Measurements from ENCODE around the gene FBLN1.
"Not testable (repeated sequence)": the region's sequence is repeated elsewhere in the genome, so short reads cannot be mapped to it uniquely, and the experiment has no call there.

FBLN1 gene

DNA sequence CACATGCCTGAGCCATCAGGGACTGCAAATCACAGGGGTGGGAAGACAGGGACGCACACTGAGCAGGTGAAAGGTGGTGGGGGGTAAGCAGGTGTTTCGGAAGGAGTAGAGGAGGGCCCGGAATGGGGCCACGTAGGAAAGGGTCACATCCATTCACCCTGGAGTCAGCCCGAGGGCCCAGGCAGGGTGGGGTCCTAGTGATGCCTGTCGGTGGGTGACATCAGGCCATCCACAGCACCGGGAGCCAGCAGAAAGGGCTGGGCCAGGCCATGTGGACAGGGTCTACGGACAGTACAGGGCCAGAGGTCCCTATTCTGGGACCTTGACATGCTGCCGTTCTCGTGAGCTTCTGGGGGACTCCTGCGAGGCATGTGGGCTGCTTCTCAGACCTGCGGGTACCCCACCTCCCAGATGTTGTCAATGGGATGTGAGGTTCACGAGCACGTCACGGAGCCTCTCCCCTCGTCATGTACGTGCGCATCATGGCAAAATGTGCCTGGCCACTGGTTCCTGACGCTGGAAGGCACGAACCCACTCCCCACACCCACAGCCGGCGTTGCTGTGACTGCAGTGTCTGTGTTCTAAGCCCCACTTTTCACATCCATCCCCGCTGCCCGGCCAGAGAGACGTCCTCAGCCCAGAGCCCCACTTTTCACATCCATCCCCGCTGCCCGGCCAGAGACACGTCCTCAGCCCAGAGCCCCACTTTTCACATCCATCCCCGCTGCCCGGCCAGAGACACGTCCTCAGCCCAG, 84.1 kb downstream of the FBLN1 start:
- DNase-seq, result no peak

- DNase-seq, result no peak
These were observed 85.2 kb downstream of the FBLN1 start for GRCh38 chr22:45587638-45588505.

GRCh38 chr22:45589556-45589955, 86.9 kb downstream of the FBLN1 start:
- no peak for DNase-seq

- no peak for DNase-seq
These were observed 87.6 kb downstream of the FBLN1 start for GRCh38 chr22:45590262-45590661.

GRCh38 chr22:45591633-45592213, 89.0 kb downstream of the FBLN1 start:
- peak; percentile 20 for DNase-seq

- DNase-seq, result no peak
These were observed 91.6 kb downstream of the FBLN1 start for GRCh38 chr22:45594123-45594941.

- DNase-seq, result no peak
These were observed 94.9 kb downstream of the FBLN1 start for GRCh38 chr22:45597460-45598192.

DNA sequence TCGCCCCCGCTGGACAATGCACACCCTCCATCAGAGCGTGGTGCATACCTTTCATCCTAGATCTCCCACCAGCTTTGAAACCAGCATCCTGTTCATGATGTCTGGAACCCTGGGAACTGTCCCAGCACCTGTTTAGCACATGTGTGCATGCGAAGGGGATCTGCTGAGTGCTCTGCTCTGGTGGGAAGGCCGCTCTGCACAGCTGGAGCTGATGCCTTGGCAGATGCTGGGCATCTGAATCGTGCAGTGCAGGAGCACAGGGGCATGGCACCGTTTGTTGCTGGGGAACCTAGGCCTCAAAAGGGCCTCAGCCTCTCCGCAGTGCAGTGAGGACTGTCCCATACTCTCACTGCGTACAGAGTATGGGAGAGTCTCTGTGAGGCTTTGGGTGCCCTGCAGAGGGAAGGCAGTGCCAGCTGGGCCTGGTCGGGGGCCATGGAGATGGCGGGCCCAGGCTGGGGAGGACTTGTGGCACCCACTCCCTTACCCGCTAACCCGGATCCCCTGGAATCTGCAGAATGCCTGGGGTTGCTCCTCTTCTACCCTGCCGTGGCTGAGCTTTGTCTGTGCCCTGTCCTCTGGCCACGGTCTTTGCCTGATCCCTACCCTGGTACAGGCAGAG, 96.0 kb downstream of the FBLN1 start:
- DNase-seq, result no peak

- no peak for DNase-seq
These were observed 97.3 kb downstream of the FBLN1 start for GRCh38 chr22:45599836-45600577.

GRCh38 chr22:45600790-45601730, 98.4 kb downstream of the FBLN1 start:
- peak; percentile 78 for DNase-seq

DNA sequence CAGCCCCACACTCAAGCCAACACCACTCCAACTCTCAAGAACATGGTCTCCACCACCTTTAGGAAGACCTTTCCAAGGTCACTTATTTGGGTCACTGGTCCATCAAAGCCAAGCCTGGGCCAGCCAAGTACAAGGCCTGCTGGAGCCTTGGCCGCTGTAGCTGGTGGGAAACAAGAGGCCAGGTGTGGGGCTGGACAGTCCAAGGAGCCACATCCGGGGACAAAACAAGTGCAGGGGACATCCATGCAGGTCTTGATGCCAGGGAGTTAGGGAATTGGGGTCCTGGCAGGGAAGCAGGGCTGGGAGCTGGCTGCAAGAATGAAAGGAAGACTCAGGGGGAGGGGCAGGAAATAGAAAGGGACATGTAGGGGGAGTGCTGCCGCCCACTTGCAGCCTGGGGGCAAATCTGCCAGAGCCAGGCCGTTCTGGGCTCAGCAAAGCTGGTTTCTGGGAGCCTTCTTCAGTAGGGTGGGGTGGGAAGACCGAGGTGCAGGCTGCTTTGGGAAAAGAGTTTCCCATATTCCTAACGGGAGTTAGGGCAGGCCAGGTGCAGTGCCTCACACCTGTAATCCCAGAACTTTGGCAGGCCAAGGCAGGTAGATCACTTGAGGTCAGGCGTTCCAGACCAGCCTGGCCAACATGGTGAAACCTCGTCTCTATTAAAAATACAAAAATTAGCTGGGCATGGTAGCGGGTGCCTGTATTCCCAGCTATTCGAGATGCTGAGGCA, 99.5 kb downstream of the FBLN1 start:
- no peak for DNase-seq

GRCh38 chr22:45602824-45603595, 100.3 kb downstream of the FBLN1 start:
- DNase-seq, result peak; percentile 19

DNA sequence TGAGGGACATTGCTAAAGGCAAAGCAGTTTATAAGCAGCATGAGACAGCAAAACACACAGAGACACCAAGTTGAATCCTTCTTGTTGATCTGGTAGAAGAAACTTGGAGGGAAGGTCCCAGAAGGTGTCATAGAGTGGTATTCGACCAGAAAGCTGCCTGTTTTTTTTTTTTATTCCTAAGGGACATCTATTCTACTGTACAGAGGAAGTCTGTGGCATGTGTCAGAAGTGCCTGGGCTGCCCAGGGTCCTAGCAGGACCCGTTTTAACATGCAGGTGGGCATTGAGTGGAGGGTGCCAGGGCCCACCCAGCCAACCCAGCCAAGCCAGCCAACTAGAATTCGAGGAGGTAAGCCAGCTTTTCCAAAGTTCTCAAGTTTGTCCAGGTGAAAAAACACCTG, 100.9 kb downstream of the FBLN1 start:
- no peak for DNase-seq

- DNase-seq, result not testable (repeated sequence)
These were observed 105.4 kb downstream of the FBLN1 start for GRCh38 chr22:45608045-45608444.

DNA sequence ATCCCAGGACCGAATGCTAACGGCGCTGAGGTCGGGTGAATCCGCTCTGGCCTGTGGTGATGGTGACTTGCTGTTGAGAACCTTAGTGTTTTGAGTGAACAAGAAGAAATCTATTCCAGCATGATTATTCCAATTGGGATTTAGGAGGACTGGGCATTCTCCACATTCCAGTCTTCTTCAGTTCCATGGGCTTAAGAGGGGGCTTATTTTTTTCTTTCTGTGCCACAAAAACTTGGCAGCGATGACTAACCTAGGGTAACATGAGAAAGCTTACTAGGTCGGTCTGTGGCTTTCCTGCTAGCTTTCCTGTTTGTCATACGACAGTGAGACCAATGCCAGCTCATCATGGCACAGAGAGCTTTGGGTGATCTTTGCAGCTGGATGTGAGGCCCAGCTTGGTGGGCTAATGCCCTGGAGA, 106.1 kb downstream of the FBLN1 start:
- peak; percentile 36 for DNase-seq

DNA sequence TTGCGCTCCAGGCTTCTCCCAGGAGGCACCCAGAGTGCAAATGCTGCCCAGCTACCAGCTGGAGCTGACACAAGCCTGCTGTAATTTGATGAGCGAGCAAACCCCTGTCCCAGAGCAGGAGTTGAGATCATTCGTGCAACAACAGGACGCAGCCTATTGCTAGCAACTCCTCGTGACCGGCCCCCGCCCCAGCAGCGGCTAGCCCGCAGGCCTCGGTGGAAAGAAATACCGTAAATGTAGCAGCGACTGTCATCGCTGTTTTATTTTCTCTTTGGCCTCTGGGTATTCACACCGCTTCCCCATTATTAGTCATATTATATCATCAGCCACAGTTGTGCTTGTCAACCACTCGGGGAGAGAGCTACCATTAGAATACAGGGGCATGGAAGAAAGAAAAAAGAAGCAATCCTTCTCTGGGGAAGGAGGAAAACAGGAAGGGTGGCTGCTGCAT, 109.8 kb downstream of the FBLN1 start:
- DNase-seq, result peak; percentile 89

- no peak for DNase-seq
These were observed 110.3 kb downstream of the FBLN1 start for GRCh38 chr22:45612940-45613339.

- no peak for DNase-seq
These were observed 112.7 kb downstream of the FBLN1 start for GRCh38 chr22:45615364-45615763.
